Hepatocyte (in vitro differentiated cells): ENCODE results near the gene NACA2.

Experiments
- CTCF ChIP-seq: fragments of 200-600 bp; sonication (generic); IDR thresholded peaks from 2 replicates; pipeline ENCODE4 v1.5.1; 2016; ENCODE audit warnings: antibody characterized with exemption, mild to moderate bottlenecking; ENCODE audit not compliant: poor library complexity
- EZH2 ChIP-seq: fragments of 200-600 bp; sonication (generic); IDR thresholded peaks from 2 replicates; pipeline ENCODE4 v1.6.1; 2016; ENCODE audit warnings: antibody characterized with exemption, mild to moderate bottlenecking, borderline replicate concordance

- TF ChIP-seq CTCF = no peak
- no peak for TF ChIP-seq EZH2
Measured at GRCh38 chr17:61589990-61590389, 1.0 kb downstream of the NACA2 start.
